ENCODE data around the gene MCF2L.

Gene MCF2L

GRCh38 chr13:113129480-113129879 is 160.5 kb downstream of the MCF2L start:
- H3K4me3 ChIP-seq, result peak overlapping the region; percentile 63
- DNase-seq (ENCODE audit: low spot score), result peak; percentile 36
- no peak for TF ChIP-seq CTCF (IDR thresholded peaks at IDR 0.05)
- H3K27ac ChIP-seq, result no peak overlapping the region

- Histone ChIP-seq H3K27ac (no peak overlapping the region), H3K4me3 (peak overlapping the region; percentile 63)
- DNase-seq (ENCODE audit: low spot score), result peak; percentile 64
- TF ChIP-seq CTCF (IDR thresholded peaks at IDR 0.05), result no peak
Observed at GRCh38 chr13:113129921-113130750, 161.1 kb downstream of the MCF2L start.

- TF ChIP-seq CTCF (IDR thresholded peaks at IDR 0.05), result no peak
- peak; percentile 8 for DNase-seq (ENCODE audit: low spot score)
- Histone ChIP-seq H3K4me3 (no peak overlapping the region), H3K27ac (no peak overlapping the region)
Observed at GRCh38 chr13:113135281-113135760, 166.3 kb downstream of the MCF2L start.

DNA sequence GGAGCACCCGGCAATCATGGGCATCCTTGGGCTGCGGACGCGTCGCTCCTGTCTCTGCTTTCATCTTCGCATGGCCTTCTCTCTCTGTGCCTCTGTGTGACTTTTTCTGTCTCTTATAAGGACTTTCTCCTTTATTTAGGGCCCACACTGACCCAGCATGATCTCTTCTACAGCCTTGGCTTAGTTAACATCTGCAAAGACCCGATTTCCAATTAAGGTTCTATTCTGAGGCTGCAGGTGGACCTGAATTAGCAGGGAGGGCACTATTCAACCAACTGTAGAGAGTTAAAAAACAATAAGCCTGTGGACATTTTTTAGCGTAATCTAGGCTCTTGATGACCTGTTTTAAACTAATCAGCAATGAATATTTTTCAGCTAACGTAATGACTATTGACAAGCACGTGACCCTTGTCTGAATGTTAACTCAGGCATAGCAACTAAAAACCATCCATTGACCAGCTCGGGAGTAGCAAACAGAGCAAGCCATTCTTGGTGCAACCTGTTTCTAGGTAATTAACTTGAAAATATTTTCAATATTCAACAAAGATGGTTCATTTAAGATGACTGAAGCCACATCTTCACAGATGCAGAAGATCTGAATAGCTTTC is 168.8 kb downstream of the MCF2L start:
- Histone ChIP-seq H3K4me3 (no peak overlapping the region), H3K27ac (no peak overlapping the region)
- peak; percentile 14 for DNase-seq (ENCODE audit: low spot score)
- no peak for TF ChIP-seq CTCF (IDR thresholded peaks at IDR 0.05)

DNA sequence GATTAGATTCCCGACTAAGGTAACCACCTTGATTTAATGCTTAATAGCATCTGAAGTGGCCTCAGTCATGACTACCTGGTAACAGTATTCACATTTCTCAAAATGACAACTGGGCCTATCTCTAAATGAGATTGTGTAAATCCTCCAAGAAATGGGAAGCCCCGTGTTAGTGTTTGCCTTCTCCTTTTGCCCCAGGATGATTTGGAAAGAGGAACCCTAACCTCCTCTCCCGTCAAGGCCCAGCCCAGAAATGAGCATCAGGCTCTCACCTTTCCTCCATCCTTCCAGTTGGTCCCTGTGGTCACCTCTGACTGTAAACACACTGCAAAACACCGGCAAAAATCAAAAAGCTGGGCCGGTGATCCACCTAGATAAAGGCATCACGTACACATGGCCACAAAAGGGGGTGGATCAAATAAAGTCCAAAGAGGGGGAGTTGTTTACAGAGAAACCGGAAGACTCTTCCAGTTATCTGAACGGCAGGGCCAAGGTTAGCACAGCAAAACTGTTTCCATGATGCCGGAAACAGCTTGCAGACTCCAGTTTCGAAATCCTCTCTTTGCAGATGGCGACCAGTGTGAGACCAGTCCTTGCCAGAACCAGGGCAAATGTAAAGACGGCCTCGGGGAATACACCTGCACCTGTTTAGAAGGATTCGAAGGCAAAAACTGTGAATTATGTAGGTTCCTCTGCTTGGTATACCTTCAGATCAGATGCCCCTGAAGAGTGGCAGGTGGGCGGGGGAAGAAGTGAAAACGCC is 170.0 kb downstream of the MCF2L start:
- peak; percentile 26 for DNase-seq (ENCODE audit: low spot score)
- no peak overlapping the region for H3K4me3 ChIP-seq
- no peak for TF ChIP-seq CTCF (IDR thresholded peaks at IDR 0.05)
- H3K27ac ChIP-seq, result no peak overlapping the region

GRCh38 chr13:113139577-113139976 is 170.6 kb downstream of the MCF2L start:
- DNase-seq (ENCODE audit: low spot score), result no peak
- TF ChIP-seq CTCF (IDR thresholded peaks at IDR 0.05), result no peak
- no peak overlapping the region for H3K27ac ChIP-seq
- H3K4me3 ChIP-seq, result no peak overlapping the region
